GM23338 (cell line): Measurements from ENCODE around the gene RUFY1. TPM values are rescaled to one million over a fixed set of nuclear protein-coding genes. Genes with fewer than 3 reads are reported as not detected.
"Not testable (repeated sequence)": the region's sequence is repeated elsewhere in the genome, so short reads cannot be mapped to it uniquely, and the experiment has no call there.

Source experiments
- ATAC-seq: fragments of 200-7000 bp; cut with Tn5 transposase; 3 replicates; pipeline ENCODE4 v1.9.1; 2020
- DNase-seq: peaks from one replicate; pipeline ENCODE4 v3.0.0-alpha.2; 2015; ENCODE audit warnings: low spot score
- H2AFZ ChIP-seq: fragments of 200-600 bp; sonication (generic); 2 replicates; pipeline ENCODE4 v1.8.0; 2016; ENCODE audit warnings: antibody characterized with exemption, mild to moderate bottlenecking, moderate library complexity
- H3F3A ChIP-seq: fragments of 200-600 bp; sonication (generic); replicated peaks from 2 replicates; pipeline ENCODE4 v1.8.0; 2017; ENCODE audit warnings: antibody characterized with exemption, mixed run types, low read depth
- H3K27ac ChIP-seq: fragments of 200-600 bp; sonication (generic); 2 replicates; pipeline ENCODE4 v1.6.1; 2016; ENCODE audit warnings: low read depth
- H3K27me3 ChIP-seq: fragments of 200-600 bp; sonication (generic); 2 replicates; pipeline ENCODE4 v1.8.0; 2016; ENCODE audit warnings: mild to moderate bottlenecking, mixed run types, moderate library complexity; ENCODE audit not compliant: insufficient read depth
- H3K36me3 ChIP-seq: fragments of 200-600 bp; sonication (generic); 2 replicates; pipeline ENCODE4 v1.8.0; 2016; ENCODE audit warnings: mild to moderate bottlenecking; ENCODE audit not compliant: insufficient read depth
- H3K4me1 ChIP-seq: fragments of 200-600 bp; sonication (generic); 2 replicates; pipeline ENCODE4 v1.8.0; 2016; ENCODE audit warnings: mild to moderate bottlenecking, moderate library complexity; ENCODE audit not compliant: insufficient read depth
- H3K4me2 ChIP-seq: fragments of 200-600 bp; sonication (generic); 2 replicates; pipeline ENCODE4 v1.7.1; 2017; ENCODE audit warnings: mixed run types
- H3K4me3 ChIP-seq: fragments of 200-600 bp; sonication (generic); 2 replicates; pipeline ENCODE4 v1.6.1; 2016; ENCODE audit warnings: mixed run types
- H3K79me2 ChIP-seq: fragments of 200-600 bp; sonication (generic); replicated peaks from 2 replicates; pipeline ENCODE4 v1.8.0; 2017; ENCODE audit warnings: mild to moderate bottlenecking; ENCODE audit not compliant: insufficient read depth
- H3K9me2 ChIP-seq: fragments of 200-600 bp; sonication (generic); 2 replicates; pipeline ENCODE4 v1.8.0; 2017; ENCODE audit not compliant: insufficient read depth
- H4K20me1 ChIP-seq: fragments of 200-600 bp; sonication (generic); replicated peaks from 2 replicates; pipeline ENCODE4 v1.8.0; 2017; ENCODE audit warnings: mild to moderate bottlenecking; ENCODE audit not compliant: insufficient read depth
- H3K27ac Mint-ChIP-seq: 2 replicates; pipeline ENCODE4 v1.8.0; 2020; ENCODE audit warnings: inconsistent platforms, mild to moderate bottlenecking, moderate library complexity, mixed read lengths
- H3K27me3 Mint-ChIP-seq: 3 replicates; pipeline ENCODE4 v1.8.0; 2022; ENCODE audit warnings: low read depth, mild to moderate bottlenecking, moderate library complexity, mixed read lengths, inconsistent platforms; ENCODE audit not compliant: insufficient read depth, poor library complexity
- H3K36me3 Mint-ChIP-seq: 3 replicates; pipeline ENCODE4 v1.8.0; 2021; ENCODE audit warnings: low read depth, mild to moderate bottlenecking, inconsistent platforms, moderate library complexity, mixed read lengths
- H3K4me1 Mint-ChIP-seq: 3 replicates; pipeline ENCODE4 v1.8.0; 2020; ENCODE audit warnings: mild to moderate bottlenecking, inconsistent platforms, mixed read lengths
- H3K4me3 Mint-ChIP-seq: 3 replicates; pipeline ENCODE4 v1.8.0; 2021; ENCODE audit warnings: moderate library complexity, mild to moderate bottlenecking, inconsistent platforms, mixed read lengths
- H3K9me3 Mint-ChIP-seq: 3 replicates; pipeline ENCODE4 v1.8.0; 2020; ENCODE audit warnings: moderate library complexity, mild to moderate bottlenecking, inconsistent platforms, mixed read lengths
- EZH2phosphoT487 ChIP-seq: fragments of 200-600 bp; sonication (generic); IDR thresholded peaks from one replicate; pipeline ENCODE4 v1.8.1; 2018; ENCODE audit warnings: antibody characterized with exemption; ENCODE audit not compliant: unreplicated experiment
- POLR2AphosphoS5 ChIP-seq: IDR thresholded peaks from 2 replicates; pipeline ENCODE4 v1.6.1; 2016; ENCODE audit warnings: antibody characterized with exemption, low read depth
- REST ChIP-seq: IDR thresholded peaks from one replicate; pipeline ENCODE4 v1.6.1; 2018; ENCODE audit warnings: antibody characterized with exemption; ENCODE audit not compliant: unreplicated experiment
- polyA plus RNA-seq: library from polyadenylated mRNA; unstranded; fragments of >200 nt; fragmentation: Nextera tagmentation; extraction: Ambion mirVana; gene quantifications from 2 replicates; pipeline ENCODE4 v1.2.1, GENCODE V29; 2016
- total RNA-seq: library from RNA; depleted of rRNA; stranded (reverse); fragments of >200 nt; shearing (Covaris generic); gene quantifications from 2 replicates; pipeline ENCODE4 v1.2.3, GENCODE V29; 2014

RUFY1 gene
- total and polyA plus RNA-seq, 2 experiments from 2014 or later, result 25.3 to 31.6 TPM

GRCh38 chr5:179642626-179643025 is 92.3 kb downstream of the RUFY1 start:
- H3K4me1 Mint-ChIP-seq, H3K4me2 ChIP-seq, H3K4me3 ChIP-seq, DNase-seq, H3K27ac Mint-ChIP-seq, H3K79me2 ChIP-seq, H3K9me2 ChIP-seq, ATAC-seq, H3K4me3 Mint-ChIP-seq, H3K36me3 ChIP-seq, H3K27ac ChIP-seq, H3K36me3 Mint-ChIP-seq, H3K9me3 Mint-ChIP-seq, H4K20me1 ChIP-seq, H3K27me3 ChIP-seq, H2AFZ ChIP-seq, H3K4me1 ChIP-seq, H3F3A ChIP-seq: not testable (repeated sequence)
- H3K27me3 Mint-ChIP-seq, result peaks cover 17% of the 10 kb centered on the region

- not testable (repeated sequence) for H3K4me3 ChIP-seq, H3K9me2 ChIP-seq, H3K27me3 ChIP-seq, H3K79me2 ChIP-seq, H3K4me2 ChIP-seq, H3K4me1 Mint-ChIP-seq, H3K27ac ChIP-seq, ATAC-seq, H3K4me3 Mint-ChIP-seq, H3K4me1 ChIP-seq, H3K27ac Mint-ChIP-seq, DNase-seq, H2AFZ ChIP-seq, H3K9me3 Mint-ChIP-seq, H3F3A ChIP-seq, H3K36me3 ChIP-seq, H3K36me3 Mint-ChIP-seq, H4K20me1 ChIP-seq
- H3K27me3 Mint-ChIP-seq, result peaks cover 17% of the 10 kb centered on the region
Measured at GRCh38 chr5:179643141-179643920, 93.0 kb downstream of the RUFY1 start.

- not testable (repeated sequence) for H3K36me3 Mint-ChIP-seq
- ATAC-seq, result peak; percentile 72
Measured at GRCh38 chr5:179644766-179645165, 94.4 kb downstream of the RUFY1 start.

GRCh38 chr5:179648410-179648809 is 98.1 kb downstream of the RUFY1 start:
- DNase-seq, result no peak
- H3K27me3 ChIP-seq, result no peaks in the 10 kb centered on the region
- no peak overlapping the region for H2AFZ ChIP-seq
- no peaks in the 10 kb centered on the region for H3K9me2 ChIP-seq
- no peaks in the 10 kb centered on the region for H3K4me1 ChIP-seq
- H3K9me3 Mint-ChIP-seq, result peaks cover 18% of the 10 kb centered on the region
- H3K4me3 ChIP-seq, result no peak overlapping the region
- no peaks in the 10 kb centered on the region for H4K20me1 ChIP-seq
- H3K4me2 ChIP-seq, result no peak overlapping the region
- ATAC-seq, result no peak
- no peaks in the 10 kb centered on the region for H3K36me3 Mint-ChIP-seq
- H3K36me3 ChIP-seq, result no peaks in the 10 kb centered on the region
- no peak overlapping the region for H3K27ac ChIP-seq
- no peak overlapping the region for H3K4me3 Mint-ChIP-seq
- no peaks in the 10 kb centered on the region for H3K79me2 ChIP-seq
- no peak overlapping the region for H3K27ac Mint-ChIP-seq
- H3F3A ChIP-seq, result no peaks in the 10 kb centered on the region
- H3K27me3 Mint-ChIP-seq, result peaks cover 4% of the 10 kb centered on the region
- peaks cover 5% of the 10 kb centered on the region for H3K4me1 Mint-ChIP-seq
- TF ChIP-seq EZH2phosphoT487, result no peak
- TF ChIP-seq POLR2AphosphoS5, result no peak
- no peak for TF ChIP-seq REST

More at GRCh38 chr5:179644766-179645165, 94.4 kb downstream of the RUFY1 start:
- not testable (repeated sequence) for H3K4me3 Mint-ChIP-seq, H3K79me2 ChIP-seq, H4K20me1 ChIP-seq, DNase-seq, H3F3A ChIP-seq, H3K9me2 ChIP-seq, H3K4me1 ChIP-seq, H3K27ac ChIP-seq, H3K4me3 ChIP-seq, H3K27ac Mint-ChIP-seq, H3K27me3 ChIP-seq, H3K4me1 Mint-ChIP-seq, H3K4me2 ChIP-seq, H2AFZ ChIP-seq, H3K9me3 Mint-ChIP-seq, H3K36me3 ChIP-seq
- peaks cover 11% of the 10 kb centered on the region for H3K27me3 Mint-ChIP-seq
